ENCODE data around the gene SLC25A33.

SLC25A33 gene

GRCh38 chr1:9539829-9540550 lies 725 bp downstream of the SLC25A33 start (continued):
- TF ChIP-seq SALL2 (tag by site-specific recombination; IDR thresholded peaks at IDR 0.05; ENCODE audit: borderline replicate concordance) = no peak
- TF ChIP-seq ZFP69B (tag by site-specific recombination; IDR thresholded peaks at IDR 0.05) = no peak
- TF ChIP-seq KLF9 (tag by site-specific recombination; IDR thresholded peaks at IDR 0.05; ENCODE audit: low read depth) = peak; percentile 90
- TF ChIP-seq ZNF514 (tag by site-specific recombination; IDR thresholded peaks at IDR 0.05) = no peak
- peak; percentile 80 for TF ChIP-seq ZEB2 (tag by site-specific recombination; IDR thresholded peaks at IDR 0.05)
- peak; percentile 33; the same call in 1 of the 2 replicates for TF ChIP-seq ZBTB20 (tag by site-specific recombination; IDR thresholded peaks at IDR 0.05)
- no peak for TF ChIP-seq GFI1B (tag by site-specific recombination; IDR thresholded peaks at IDR 0.05)
- no peak for TF ChIP-seq ZNF280D (tag by site-specific recombination; IDR thresholded peaks at IDR 0.05)
- peak; percentile 60 for TF ChIP-seq EGR2 (tag by site-specific recombination; IDR thresholded peaks at IDR 0.05; ENCODE audit: low read depth)
- TF ChIP-seq PRDM6 (tag by site-specific recombination; IDR thresholded peaks at IDR 0.05) = no peak
- no peak for TF ChIP-seq ZNF560 (tag by site-specific recombination; IDR thresholded peaks at IDR 0.05; ENCODE audit: borderline replicate concordance)
- peak; percentile 97 for TF ChIP-seq PATZ1 (tag by site-specific recombination; IDR thresholded peaks at IDR 0.05)
- TF ChIP-seq ZNF776 (tag by site-specific recombination; IDR thresholded peaks at IDR 0.05; ENCODE audit: borderline replicate concordance) = no peak
- no peak for TF ChIP-seq ZNF660 (tag by site-specific recombination; IDR thresholded peaks at IDR 0.05)
- no peak for TF ChIP-seq OVOL3 (tag by site-specific recombination; IDR thresholded peaks at IDR 0.05)
- no peak for TF ChIP-seq ZFP41 (tag by site-specific recombination; IDR thresholded peaks at IDR 0.05; ENCODE audit: borderline replicate concordance)
- TF ChIP-seq GLI4 (tag by site-specific recombination; IDR thresholded peaks at IDR 0.05) = no peak
- no peak for TF ChIP-seq ZNF639 (tag by site-specific recombination; IDR thresholded peaks at IDR 0.05)
- peak; percentile 80 for TF ChIP-seq ZBTB26 (tag by site-specific recombination; optimal IDR thresholded peaks at IDR 0.05)
- no peak for TF ChIP-seq ZNF26 (tag by site-specific recombination; IDR thresholded peaks at IDR 0.05)
- no peak for TF ChIP-seq ZNF155 (tag by site-specific recombination; IDR thresholded peaks at IDR 0.05)
- no peak for TF ChIP-seq ZNF549 (tag by site-specific recombination; IDR thresholded peaks at IDR 0.05)
- no peak for TF ChIP-seq ZSCAN5A (tag by site-specific recombination; IDR thresholded peaks at IDR 0.05)
- no peak; the same call in 1 of the 2 replicates for TF ChIP-seq ZNF10 (tag by site-specific recombination; IDR thresholded peaks at IDR 0.05)

All from HEK293 (cell line).